ENCODE data around the gene SNAI1.
"Not testable (repeated sequence)": the region's sequence is repeated elsewhere in the genome, so short reads cannot be mapped to it uniquely, and the experiment has no call there.

Gene SNAI1

DNA sequence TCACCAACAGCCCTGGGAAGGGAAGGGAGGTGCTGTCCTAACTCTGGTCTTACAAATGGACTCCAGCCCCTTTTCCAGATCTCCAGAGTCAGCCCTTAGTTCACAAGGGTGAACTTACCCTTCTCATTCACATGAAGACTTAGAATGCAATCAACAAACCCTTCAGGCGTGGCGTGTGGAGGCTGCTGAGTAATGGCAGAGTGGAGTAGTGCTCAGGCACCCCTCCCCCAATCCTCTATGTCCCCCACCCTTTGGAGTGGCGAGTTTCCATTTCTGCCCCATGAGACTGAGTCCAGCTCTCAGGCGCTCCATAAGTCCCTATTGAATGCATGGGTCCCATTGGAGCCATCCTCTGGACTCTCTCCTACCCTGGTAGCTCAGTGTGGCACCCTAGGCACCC, 3.3 kb downstream of the SNAI1 start:
- Histone ChIP-seq H3K9me3 (ENCODE audit: control insufficient read depth, insufficient read depth, low read length) (no peaks in the 10 kb centered on the region), H3K27me3 (ENCODE audit: control insufficient read depth, insufficient read depth, low read length) (no peaks in the 10 kb centered on the region; the same call in 1 of the 2 replicates), H3K4me3 (ENCODE audit: low read length) (no peak overlapping the region), H3K27ac (ENCODE audit: low read length) (no peak overlapping the region), H3K4me1 (ENCODE audit: control insufficient read depth, insufficient read depth, low read length) (peaks cover 11% of the 10 kb centered on the region), H3K36me3 (ENCODE audit: control insufficient read depth, insufficient read depth, low read length) (no peaks in the 10 kb centered on the region)
- no peak for DNase-seq (ENCODE audit: low read depth, low spot score)
- no CpG with 5 or more reads among the region's 4 CpGs for WGBS (ENCODE audit: insufficient coverage, insufficient read length)

- Histone ChIP-seq H3K4me1 (ENCODE audit: control insufficient read depth, insufficient read depth, low read length) (peaks cover 9% of the 10 kb centered on the region), H3K4me3 (ENCODE audit: low read length) (no peak overlapping the region), H3K9me3 (ENCODE audit: control insufficient read depth, insufficient read depth, low read length) (no peaks in the 10 kb centered on the region), H3K27me3 (ENCODE audit: control insufficient read depth, insufficient read depth, low read length) (no peaks in the 10 kb centered on the region), H3K27ac (ENCODE audit: low read length) (no peak overlapping the region), H3K36me3 (ENCODE audit: control insufficient read depth, insufficient read depth, low read length) (no peaks in the 10 kb centered on the region)
- no peak for DNase-seq (ENCODE audit: low read depth, low spot score)
- WGBS (ENCODE audit: insufficient coverage, insufficient read length): no CpG with 5 or more reads among the region's 15 CpGs
Observed at GRCh38 chr20:49987015-49987867, 4.5 kb downstream of the SNAI1 start.

- H3K4me3 ChIP-seq (ENCODE audit: low read length): no peak overlapping the region
- H3K27ac ChIP-seq (ENCODE audit: low read length): no peak overlapping the region
- H3K36me3 ChIP-seq (ENCODE audit: control insufficient read depth, insufficient read depth, low read length): no peaks in the 10 kb centered on the region
- no CpG with 5 or more reads among the region's 18 CpGs for WGBS (ENCODE audit: insufficient coverage, insufficient read length)
- peaks cover 9% of the 10 kb centered on the region for H3K4me1 ChIP-seq (ENCODE audit: control insufficient read depth, insufficient read depth, low read length)
- H3K9me3 ChIP-seq (ENCODE audit: control insufficient read depth, insufficient read depth, low read length): no peaks in the 10 kb centered on the region
- no peak for DNase-seq (ENCODE audit: low read depth, low spot score)
- H3K27me3 ChIP-seq (ENCODE audit: control insufficient read depth, insufficient read depth, low read length): no peaks in the 10 kb centered on the region
Observed at GRCh38 chr20:49987868-49988690, 5.3 kb downstream of the SNAI1 start.

DNA sequence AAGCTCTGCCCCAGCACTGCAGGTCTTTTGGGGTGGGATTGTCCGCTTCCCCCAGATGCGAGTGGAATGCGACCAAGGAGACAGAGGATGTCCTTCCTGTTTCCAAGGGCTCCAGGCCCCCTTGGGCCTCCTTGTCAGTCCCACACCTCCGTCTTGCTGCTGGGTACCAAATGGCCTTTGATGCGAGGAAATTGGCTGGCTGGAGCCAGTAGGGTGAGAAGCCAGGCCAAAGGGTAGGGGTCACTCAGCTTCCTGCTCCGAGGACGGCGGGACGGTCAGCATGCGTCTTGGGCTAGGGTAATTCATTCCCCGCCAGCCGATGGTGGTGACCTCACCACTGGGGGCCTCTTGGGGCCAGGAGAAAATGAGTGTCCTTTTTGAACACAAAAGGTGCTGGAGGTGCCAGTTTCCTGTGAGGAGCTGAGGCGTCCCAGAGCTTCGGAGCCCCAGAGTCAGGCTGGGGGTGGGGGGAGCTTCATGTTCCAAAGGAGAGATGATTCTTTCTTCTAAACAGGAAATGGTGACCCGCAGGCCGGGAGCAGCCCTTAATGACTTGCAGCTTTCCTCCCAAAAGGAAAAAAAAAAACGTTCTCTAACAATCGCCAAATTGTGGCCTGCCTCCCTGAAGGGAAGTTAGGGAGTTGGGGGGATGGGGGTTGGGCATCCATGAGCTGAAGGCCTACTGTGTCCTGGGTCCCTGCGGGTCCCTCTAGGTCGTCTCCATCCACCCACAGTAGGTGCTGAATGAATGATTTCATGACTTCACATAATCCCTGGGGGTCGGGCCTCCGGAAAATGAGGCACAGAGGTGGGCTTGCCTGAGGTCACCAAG, 6.7 kb downstream of the SNAI1 start:
- no peak for DNase-seq (ENCODE audit: low read depth, low spot score)
- H3K4me3 ChIP-seq (ENCODE audit: low read length): no peak overlapping the region
- no CpG with 5 or more reads among the region's 22 CpGs for WGBS (ENCODE audit: insufficient coverage, insufficient read length)
- H3K36me3 ChIP-seq (ENCODE audit: control insufficient read depth, insufficient read depth, low read length): no peaks in the 10 kb centered on the region
- H3K27me3 ChIP-seq (ENCODE audit: control insufficient read depth, insufficient read depth, low read length): no peaks in the 10 kb centered on the region
- H3K27ac ChIP-seq (ENCODE audit: low read length): no peak overlapping the region
- no peaks in the 10 kb centered on the region for H3K9me3 ChIP-seq (ENCODE audit: control insufficient read depth, insufficient read depth, low read length)
- peaks cover 9% of the 10 kb centered on the region for H3K4me1 ChIP-seq (ENCODE audit: control insufficient read depth, insufficient read depth, low read length)

GRCh38 chr20:49990271-49990720, 7.5 kb downstream of the SNAI1 start:
- no peaks in the 10 kb centered on the region for H3K27me3 ChIP-seq (ENCODE audit: control insufficient read depth, insufficient read depth, low read length)
- no CpG with 5 or more reads among the region's 9 CpGs for WGBS (ENCODE audit: insufficient coverage, insufficient read length)

DNA sequence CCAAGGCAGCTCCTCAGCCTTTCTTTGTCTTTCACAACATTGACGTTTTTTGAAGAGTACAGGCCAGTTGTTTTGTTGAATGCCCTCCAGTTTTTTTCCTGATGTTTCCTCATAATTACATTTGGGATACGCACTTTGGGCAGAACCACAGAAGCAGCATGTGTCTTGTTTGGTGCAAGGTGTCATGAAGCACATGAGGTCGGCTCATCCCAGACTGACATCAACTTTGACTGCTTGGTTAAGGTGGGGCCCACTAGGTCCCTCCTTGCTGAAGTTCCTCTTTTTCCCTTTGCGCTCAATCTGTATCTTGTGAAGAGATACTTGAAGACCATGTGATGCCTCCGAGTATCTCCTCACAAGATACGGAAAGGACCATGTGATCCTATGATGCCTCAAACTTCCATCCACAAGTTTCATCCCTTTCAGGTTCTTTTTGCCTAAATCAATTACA, 10.5 kb downstream of the SNAI1 start:
- no peak overlapping the region for H3K27ac ChIP-seq (ENCODE audit: low read length)
- H3K36me3 ChIP-seq (ENCODE audit: control insufficient read depth, insufficient read depth, low read length): no peaks in the 10 kb centered on the region
- H3K27me3 ChIP-seq (ENCODE audit: control insufficient read depth, insufficient read depth, low read length): no peaks in the 10 kb centered on the region
- no CpG with 5 or more reads among the region's 6 CpGs for WGBS (ENCODE audit: insufficient coverage, insufficient read length)
- no peaks in the 10 kb centered on the region for H3K9me3 ChIP-seq (ENCODE audit: control insufficient read depth, insufficient read depth, low read length)
- H3K4me3 ChIP-seq (ENCODE audit: low read length): no peak overlapping the region
- DNase-seq (ENCODE audit: low read depth, low spot score): no peak
- H3K4me1 ChIP-seq (ENCODE audit: control insufficient read depth, insufficient read depth, low read length): peaks cover 7% of the 10 kb centered on the region

More at GRCh38 chr20:49990271-49990720, 7.5 kb downstream of the SNAI1 start:
- H3K4me3 ChIP-seq (ENCODE audit: low read length): no peak overlapping the region
- H3K9me3 ChIP-seq (ENCODE audit: control insufficient read depth, insufficient read depth, low read length): no peaks in the 10 kb centered on the region
- no peak for DNase-seq (ENCODE audit: low read depth, low spot score)
- no peak overlapping the region for H3K27ac ChIP-seq (ENCODE audit: low read length)
- H3K4me1 ChIP-seq (ENCODE audit: control insufficient read depth, insufficient read depth, low read length): peaks cover 7% of the 10 kb centered on the region
- H3K36me3 ChIP-seq (ENCODE audit: control insufficient read depth, insufficient read depth, low read length): no peaks in the 10 kb centered on the region

- Histone ChIP-seq H3K36me3 (ENCODE audit: control insufficient read depth, insufficient read depth, low read length) (no peaks in the 10 kb centered on the region), H3K27ac (ENCODE audit: low read length) (no peak overlapping the region), H3K4me3 (ENCODE audit: low read length) (no peak overlapping the region), H3K27me3 (ENCODE audit: control insufficient read depth, insufficient read depth, low read length) (no peaks in the 10 kb centered on the region), H3K9me3 (ENCODE audit: control insufficient read depth, insufficient read depth, low read length) (no peaks in the 10 kb centered on the region), H3K4me1 (ENCODE audit: control insufficient read depth, insufficient read depth, low read length) (peaks cover 3% of the 10 kb centered on the region; the same call in 1 of the 2 replicates)
- no CpG with 5 or more reads among the region's 3 CpGs for WGBS (ENCODE audit: insufficient coverage, insufficient read length)
- DNase-seq (ENCODE audit: low read depth, low spot score): no peak
Observed at GRCh38 chr20:49995586-49995985, 12.8 kb downstream of the SNAI1 start.

- not testable (repeated sequence) for DNase-seq (ENCODE audit: low read depth, low spot score); H3K4me1 ChIP-seq (ENCODE audit: control insufficient read depth, insufficient read depth, low read length); H3K36me3 ChIP-seq (ENCODE audit: control insufficient read depth, insufficient read depth, low read length); H3K9me3 ChIP-seq (ENCODE audit: control insufficient read depth, insufficient read depth, low read length); H3K27me3 ChIP-seq (ENCODE audit: control insufficient read depth, insufficient read depth, low read length); H3K27ac ChIP-seq (ENCODE audit: low read length); H3K4me3 ChIP-seq (ENCODE audit: low read length)
- no CpG with 5 or more reads among the region's 15 CpGs for WGBS (ENCODE audit: insufficient coverage, insufficient read length)
Observed at GRCh38 chr20:49998478-49999188, 15.9 kb downstream of the SNAI1 start.

DNA sequence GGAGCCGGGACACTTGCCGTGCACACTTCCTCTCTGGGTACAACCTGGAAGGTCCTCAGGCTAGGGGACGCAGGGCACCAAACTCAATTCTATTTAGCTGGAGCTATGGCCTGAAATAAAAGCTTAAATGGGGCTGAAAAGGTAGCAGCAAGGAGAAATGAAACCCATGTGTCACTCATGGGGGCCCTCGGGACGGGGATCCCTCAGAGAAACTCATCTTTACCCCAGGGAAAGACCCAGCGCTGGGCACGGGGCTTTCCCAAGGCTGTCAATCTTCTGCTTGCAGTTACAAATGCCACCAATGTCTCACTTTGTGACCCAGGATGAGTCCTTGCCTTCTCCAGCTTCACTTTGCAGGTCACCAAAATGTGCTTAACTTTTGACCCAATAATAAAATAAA, 16.5 kb downstream of the SNAI1 start:
- no peaks in the 10 kb centered on the region for H3K4me1 ChIP-seq (ENCODE audit: control insufficient read depth, insufficient read depth, low read length)
- no peaks in the 10 kb centered on the region for H3K27me3 ChIP-seq (ENCODE audit: control insufficient read depth, insufficient read depth, low read length)
- no peak overlapping the region for H3K27ac ChIP-seq (ENCODE audit: low read length)
- WGBS (ENCODE audit: insufficient coverage, insufficient read length): no CpG with 5 or more reads among the region's 7 CpGs
- H3K4me3 ChIP-seq (ENCODE audit: low read length): no peak overlapping the region
- no peaks in the 10 kb centered on the region for H3K9me3 ChIP-seq (ENCODE audit: control insufficient read depth, insufficient read depth, low read length)
- no peak for DNase-seq (ENCODE audit: low read depth, low spot score)
- H3K36me3 ChIP-seq (ENCODE audit: control insufficient read depth, insufficient read depth, low read length): no peaks in the 10 kb centered on the region
